Astrocyte of the spinal cord (primary cell): ENCODE data around the gene EEIG1.

Source experiments
- DNase-seq: peaks from one replicate; pipeline ENCODE4 v3.0.0; 2011; ENCODE audit warnings: low read depth, low spot score
- H3K4me3 ChIP-seq: 2 replicates; pipeline ENCODE4 v1.5.1; 2011; ENCODE audit warnings: low read depth, mild to moderate bottlenecking, low read length, moderate library complexity
- in situ Hi-C: cut with HindIII; loops from 2 replicates; pipeline ENCODE4 v1.10.0; 2017; ENCODE audit warnings: low sequenced_read_pairs
- TF ChIP-seq, protein P1 (sequence below): IDR thresholded peaks from 2 replicates; pipeline ENCODE4 v1.5.1; 2012; ENCODE audit warnings: low read depth, mild to moderate bottlenecking, low read length, inconsistent platforms

EEIG1 gene

GRCh38 chr9:127981559-127982121 lies 851 bp upstream of the EEIG1 start:
- no peak for DNase-seq

GRCh38 chr9:127980060-127980705 lies 606 bp downstream of the EEIG1 start:
- peak; percentile 26 for DNase-seq
- in situ Hi-C loops: no loop called here
- TF ChIP-seq, protein P1, sequence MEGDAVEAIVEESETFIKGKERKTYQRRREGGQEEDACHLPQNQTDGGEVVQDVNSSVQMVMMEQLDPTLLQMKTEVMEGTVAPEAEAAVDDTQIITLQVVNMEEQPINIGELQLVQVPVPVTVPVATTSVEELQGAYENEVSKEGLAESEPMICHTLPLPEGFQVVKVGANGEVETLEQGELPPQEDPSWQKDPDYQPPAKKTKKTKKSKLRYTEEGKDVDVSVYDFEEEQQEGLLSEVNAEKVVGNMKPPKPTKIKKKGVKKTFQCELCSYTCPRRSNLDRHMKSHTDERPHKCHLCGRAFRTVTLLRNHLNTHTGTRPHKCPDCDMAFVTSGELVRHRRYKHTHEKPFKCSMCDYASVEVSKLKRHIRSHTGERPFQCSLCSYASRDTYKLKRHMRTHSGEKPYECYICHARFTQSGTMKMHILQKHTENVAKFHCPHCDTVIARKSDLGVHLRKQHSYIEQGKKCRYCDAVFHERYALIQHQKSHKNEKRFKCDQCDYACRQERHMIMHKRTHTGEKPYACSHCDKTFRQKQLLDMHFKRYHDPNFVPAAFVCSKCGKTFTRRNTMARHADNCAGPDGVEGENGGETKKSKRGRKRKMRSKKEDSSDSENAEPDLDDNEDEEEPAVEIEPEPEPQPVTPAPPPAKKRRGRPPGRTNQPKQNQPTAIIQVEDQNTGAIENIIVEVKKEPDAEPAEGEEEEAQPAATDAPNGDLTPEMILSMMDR: no peak
- H3K4me3 ChIP-seq: peak overlapping the region; percentile 64

More at GRCh38 chr9:127981559-127982121, 851 bp upstream of the EEIG1 start:
- TF ChIP-seq, protein P1: no peak
- H3K4me3 ChIP-seq: peak overlapping the region; percentile 40
- in situ Hi-C loops: no loop called here

DNA sequence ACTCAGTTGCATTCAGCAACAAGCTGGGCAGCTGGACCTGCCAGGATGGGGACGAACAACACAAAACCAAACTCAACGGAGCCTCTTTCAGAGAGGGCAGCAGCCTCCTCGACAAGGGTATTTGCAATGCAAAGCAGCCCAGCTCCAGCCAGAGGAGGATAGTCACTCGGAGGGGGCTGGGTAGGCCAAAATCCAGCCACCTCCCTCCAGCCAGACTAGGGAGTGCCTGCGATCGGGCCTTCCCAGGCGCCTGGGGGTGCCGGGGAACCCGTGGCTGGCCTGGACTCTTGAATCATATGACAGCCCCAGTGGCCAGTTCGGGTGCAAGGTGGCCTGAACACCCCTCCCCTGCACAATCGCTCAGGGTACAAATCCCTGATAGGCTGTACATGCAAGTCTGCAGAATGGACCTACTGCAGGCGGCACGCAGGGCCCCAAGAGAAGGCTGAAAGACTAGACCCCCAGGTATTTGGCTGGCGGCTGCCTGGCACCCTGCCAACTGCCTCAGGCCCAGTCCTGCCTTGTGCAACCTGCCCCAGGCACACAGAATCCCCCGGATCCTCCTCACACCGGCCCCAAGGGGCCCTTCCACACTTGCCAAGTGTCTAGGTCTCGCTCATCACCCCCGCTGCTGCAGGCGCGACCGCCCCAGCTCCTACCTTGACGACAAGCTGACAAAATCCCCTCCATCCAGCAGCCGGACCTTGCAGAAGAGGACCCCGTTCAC lies 1.3 kb downstream of the EEIG1 start:
- TF ChIP-seq, protein P1: no peak
- peak; percentile 36 for DNase-seq
- peak overlapping the region; percentile 64 for H3K4me3 ChIP-seq
- in situ Hi-C loops: no loop called here

GRCh38 chr9:127979015-127979332 lies 1.8 kb downstream of the EEIG1 start:
- no peak for DNase-seq
- peak overlapping the region; percentile 64 for H3K4me3 ChIP-seq
- TF ChIP-seq, protein P1: no peak
- in situ Hi-C loops: no loop called here

DNA sequence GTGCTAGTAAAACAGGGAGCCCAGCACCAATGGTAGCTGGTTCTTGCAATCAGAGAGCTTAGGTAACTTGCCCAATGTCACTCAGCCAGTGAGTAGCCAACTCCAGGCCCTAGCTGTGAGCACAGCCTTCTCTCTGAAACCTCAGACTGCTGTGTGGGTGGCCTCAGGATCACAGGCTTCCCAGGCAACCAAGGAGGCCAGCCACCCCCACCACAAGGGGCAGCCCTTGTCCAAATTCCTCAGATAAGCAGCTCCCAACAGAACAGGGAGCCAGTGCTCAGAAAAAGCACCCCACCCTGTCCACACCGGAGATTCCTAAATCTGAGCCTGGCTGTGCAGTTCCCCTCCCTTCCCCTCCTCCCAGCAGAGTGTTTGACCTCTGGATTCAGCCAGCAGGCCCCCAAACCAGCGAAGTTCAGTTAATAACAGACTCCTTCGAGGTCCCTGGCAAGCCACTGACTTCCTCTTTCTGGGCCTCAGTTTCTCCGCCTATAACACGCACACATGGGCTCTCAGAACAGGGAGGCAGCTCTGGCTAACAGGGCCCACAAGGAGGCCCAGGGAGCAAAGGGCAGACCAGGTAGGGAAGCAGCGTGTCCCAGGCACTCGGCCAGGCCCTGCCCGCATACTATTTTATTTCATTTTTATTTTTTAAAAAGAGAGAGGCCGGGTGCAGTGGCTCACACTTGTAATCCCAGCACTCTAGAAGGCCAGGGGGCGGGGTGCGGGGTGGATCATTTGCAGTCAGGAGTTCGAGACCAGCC lies 2.7 kb downstream of the EEIG1 start:
- TF ChIP-seq, protein P1: no peak
- peak overlapping the region; percentile 17 for H3K4me3 ChIP-seq
- in situ Hi-C loops: no loop called here
- DNase-seq: peak; percentile 68
